HG03442 (cell line): ENCODE measurements around the gene PDXDC1.
"Not testable (repeated sequence)": the region's sequence is repeated elsewhere in the genome, so short reads cannot be mapped to it uniquely, and the experiment has no call there.

Experiments
- ATAC-seq: cut with Tn5 transposase; IDR thresholded peaks from one replicate; pipeline ENCODE4 v1.9.1; 2021; ENCODE audit warnings: mild to moderate bottlenecking, moderate library complexity; ENCODE audit not compliant: unreplicated experiment

PDXDC1 gene

DNA sequence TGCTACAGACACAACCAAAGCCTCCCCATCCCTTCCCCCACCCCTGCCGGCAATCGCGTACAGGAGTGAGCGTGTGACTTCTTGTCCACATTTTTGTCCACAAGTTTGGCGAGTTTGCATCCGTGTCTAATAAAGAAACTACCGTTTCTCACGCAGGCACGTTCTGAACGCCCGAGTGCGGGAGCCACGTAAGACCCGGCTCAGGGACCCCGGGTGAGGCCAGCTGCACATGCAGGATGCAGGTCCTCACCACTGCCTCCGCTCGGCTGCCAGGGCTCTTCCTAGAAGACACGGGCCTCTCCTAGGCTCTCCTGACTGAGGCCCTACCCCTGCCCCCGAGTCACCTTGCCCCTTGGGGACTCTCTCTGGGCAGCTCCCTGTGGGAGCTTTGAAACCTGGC lies 174.0 kb downstream of the PDXDC1 start:
- not testable (repeated sequence) for ATAC-seq

GRCh38 chr16:15149260-15149659 lies 174.4 kb downstream of the PDXDC1 start:
- not testable (repeated sequence) for ATAC-seq

- not testable (repeated sequence) for ATAC-seq
Observed at GRCh38 chr16:15154005-15154404, 179.2 kb downstream of the PDXDC1 start.

DNA sequence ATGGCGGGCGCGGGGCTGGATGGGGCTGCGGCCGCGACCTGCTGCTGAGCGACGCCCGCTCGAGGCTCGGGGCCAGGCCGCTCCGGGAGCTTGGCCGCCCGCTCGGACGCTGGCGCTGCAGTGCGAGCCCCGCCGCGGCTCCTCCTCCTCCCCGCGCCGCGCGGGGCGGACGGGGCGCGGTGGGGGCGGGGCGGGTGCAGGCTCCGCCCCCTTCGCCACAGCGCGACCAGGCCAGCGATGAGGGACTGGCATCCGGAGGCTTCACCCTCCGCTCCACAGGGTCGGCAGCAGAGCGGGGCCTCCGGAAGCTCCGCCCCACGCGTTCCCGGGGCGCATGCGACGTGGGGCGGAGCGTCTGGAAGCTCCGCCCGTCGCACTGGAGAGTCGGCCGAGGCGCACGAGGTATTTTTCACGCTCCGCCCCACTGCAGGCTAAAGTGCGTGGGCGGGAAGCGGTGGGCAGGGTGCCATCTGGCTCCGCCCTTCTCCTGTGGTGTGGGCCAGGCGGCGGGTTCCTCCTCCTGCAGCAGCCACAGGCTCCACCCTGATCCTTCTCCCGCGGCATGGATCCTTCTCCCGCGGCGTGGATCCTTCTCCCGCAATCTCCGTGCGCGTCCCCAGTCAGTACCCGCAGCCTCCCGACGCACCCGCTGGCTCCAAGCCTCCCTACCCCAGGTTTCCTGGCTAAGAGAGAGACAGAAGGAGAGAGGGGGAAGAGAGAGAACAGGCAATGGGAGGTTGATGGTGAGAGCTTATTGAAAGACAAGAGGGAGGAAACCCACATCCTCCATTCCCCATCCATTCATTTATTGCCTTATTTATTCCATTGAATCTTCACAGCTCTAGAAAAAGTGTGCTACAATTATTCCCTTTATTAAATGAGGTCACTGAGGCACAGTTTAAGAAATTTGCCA lies 180.1 kb downstream of the PDXDC1 start:
- ATAC-seq, result not testable (repeated sequence)

GRCh38 chr16:15157644-15158043 lies 182.8 kb downstream of the PDXDC1 start:
- ATAC-seq, result not testable (repeated sequence)

GRCh38 chr16:15159671-15160070 lies 184.8 kb downstream of the PDXDC1 start:
- not testable (repeated sequence) for ATAC-seq

DNA sequence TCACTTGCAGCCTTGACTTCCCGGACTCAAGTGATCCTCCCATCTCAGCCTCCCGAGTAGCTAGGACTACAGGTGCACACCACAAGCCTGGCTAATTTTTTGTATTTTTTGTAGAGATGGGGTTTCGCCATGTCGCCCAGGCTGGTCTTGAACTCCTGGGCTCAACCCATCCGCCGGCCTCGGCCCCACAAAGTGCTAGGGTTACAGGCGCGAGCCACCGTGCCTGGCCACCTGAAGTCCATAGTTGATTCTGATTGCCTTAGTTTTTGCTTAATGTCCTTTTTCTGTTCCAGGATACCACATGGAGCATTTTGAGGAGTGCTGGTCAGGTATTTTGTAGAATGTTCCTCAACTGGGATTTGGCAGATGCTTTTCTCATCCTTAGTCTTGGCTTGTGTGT lies 185.7 kb downstream of the PDXDC1 start:
- ATAC-seq, result not testable (repeated sequence)

DNA sequence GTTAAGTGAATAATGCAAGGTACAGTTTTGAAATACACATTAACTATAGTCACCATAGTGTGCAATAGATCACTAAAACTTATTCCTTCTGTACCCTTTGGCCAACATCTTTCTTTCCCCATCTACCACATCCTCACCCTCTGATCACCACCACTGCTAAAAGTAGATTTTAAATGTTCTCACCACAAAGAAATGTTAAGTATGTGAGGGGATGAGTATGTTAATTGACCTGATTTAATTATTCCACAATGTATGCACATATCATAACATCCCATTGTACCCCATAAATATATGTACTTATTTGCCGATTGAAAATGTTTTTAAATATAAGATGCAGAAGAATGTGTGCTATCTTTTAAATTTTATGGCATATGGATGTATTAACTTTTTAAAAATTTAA lies 188.2 kb downstream of the PDXDC1 start:
- ATAC-seq, result not testable (repeated sequence)

DNA sequence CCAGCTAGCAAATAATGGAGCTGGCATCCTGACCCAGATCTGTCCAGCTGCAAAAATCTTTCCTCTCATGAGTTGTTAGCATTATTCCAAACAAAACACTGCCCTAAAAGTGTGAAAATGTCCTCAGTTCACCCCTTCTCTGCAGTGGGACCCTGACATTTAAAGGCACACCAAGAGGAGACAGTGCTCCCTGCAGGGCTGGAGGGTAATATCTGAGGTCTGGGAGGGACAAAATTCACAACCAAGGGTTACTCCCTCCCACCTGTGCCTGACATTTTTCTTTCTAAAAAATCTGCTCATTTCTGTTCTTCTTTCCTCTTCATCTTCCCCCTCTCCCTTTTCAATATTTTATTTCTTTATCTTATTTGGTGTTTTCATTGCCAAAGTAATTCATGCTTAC lies 191.4 kb downstream of the PDXDC1 start:
- ATAC-seq, result not testable (repeated sequence)

DNA sequence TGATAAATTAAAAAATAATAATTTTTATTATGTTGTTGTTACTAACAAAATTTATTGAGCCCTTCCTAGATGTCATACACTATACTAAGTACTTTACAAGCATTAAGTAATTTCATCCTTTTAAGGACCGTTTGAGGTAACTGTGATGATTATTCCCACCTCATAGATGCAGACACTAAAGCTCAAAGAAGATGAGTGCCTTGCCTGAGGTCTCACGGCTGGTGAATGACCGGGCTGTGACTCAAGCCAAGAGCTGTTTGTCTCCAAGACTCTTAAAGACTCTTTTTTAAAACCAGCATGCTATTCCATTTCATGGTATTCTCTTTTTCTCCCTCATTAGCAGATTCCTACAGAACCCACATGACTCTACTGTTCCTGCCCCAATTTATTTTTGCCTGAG lies 193.5 kb downstream of the PDXDC1 start:
- ATAC-seq, result not testable (repeated sequence)

GRCh38 chr16:15168953-15169652 lies 194.3 kb downstream of the PDXDC1 start:
- ATAC-seq, result not testable (repeated sequence)

- ATAC-seq, result not testable (repeated sequence)
Observed at GRCh38 chr16:15179909-15180308, 205.1 kb downstream of the PDXDC1 start.

DNA sequence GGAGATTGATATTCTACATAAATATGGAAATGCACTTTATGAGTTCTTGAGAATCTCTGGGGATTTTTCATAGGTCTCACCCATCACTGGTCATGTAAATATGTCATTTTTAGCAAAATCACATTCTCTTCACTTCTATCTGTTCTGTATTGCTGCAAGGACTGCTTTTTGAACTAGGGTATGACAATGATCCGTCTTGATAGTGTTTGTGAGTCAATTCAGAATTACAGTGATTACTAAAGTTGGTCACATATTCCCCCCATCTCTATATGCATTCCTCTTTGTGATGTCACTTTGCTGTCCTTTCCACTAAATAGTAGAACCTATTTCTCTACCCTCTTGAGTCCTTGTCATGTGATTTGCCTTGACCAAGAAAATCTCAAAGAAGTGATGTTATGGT lies 206.1 kb downstream of the PDXDC1 start:
- ATAC-seq, result not testable (repeated sequence)

DNA sequence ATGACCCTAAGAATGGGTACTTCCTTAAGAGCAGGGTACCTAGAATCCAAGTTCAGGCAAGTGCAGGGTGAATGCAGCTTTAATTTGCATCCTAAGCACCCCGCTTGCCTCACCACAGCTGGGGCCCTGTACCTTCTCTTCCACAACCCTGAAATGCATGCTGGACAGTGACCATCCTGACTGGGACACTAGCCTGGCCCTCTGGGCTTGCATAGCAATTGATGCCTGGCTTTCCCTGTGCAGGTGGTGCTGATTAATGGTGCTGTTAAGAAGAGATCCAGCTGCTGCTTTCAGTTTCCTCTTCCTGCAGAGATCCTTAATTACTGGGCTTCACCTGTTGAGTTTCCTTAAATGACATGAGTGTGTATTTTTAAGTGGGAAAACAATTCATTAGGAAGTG lies 209.2 kb downstream of the PDXDC1 start:
- not testable (repeated sequence) for ATAC-seq
